Pancreas (tissue), 10 donors: ENCODE measurements around the gene PSAT1. TPM values are rescaled to one million over a fixed set of nuclear protein-coding genes. Genes with fewer than 3 reads are reported as not detected.
A peak's percentile ranks its signal among the peaks of the same experiment; 100 is the strongest.
"Not testable (repeated sequence)": the region's sequence is repeated elsewhere in the genome, so short reads cannot be mapped to it uniquely, and the experiment has no call there.

ENCODE experiments used
- ATAC-seq, 4 donors: fragments of 200-7000 bp; cut with Tn5 transposase; one replicate each; pipeline versions ENCODE4 v1.8.0 to v1.9.1; 2020; ENCODE audit warnings: mild to moderate bottlenecking in 4 of 4, moderate library complexity in 4 of 4
- DNase-seq, 6 donors: peaks; one replicate each; pipeline ENCODE4 v3.0.0-alpha.2; 2020
- FAIRE-seq: peaks from 2 replicates; lab custom pipeline; 2012; peaks lifted over from hg19 to GRCh38; lab: Jason Lieb, UNC
- H3K27ac ChIP-seq, 4 donors: fragments of 200-600 bp; sonication (generic); 1 replicate in 3 of 4; 2 replicates in 1 of 4; pipeline versions ENCODE4 v1.5.0 to v1.8.0; 2020
- H3K27me3 ChIP-seq, 4 donors: fragments of 200-600 bp; one replicate each; pipeline ENCODE4 v1.8.0; 2021
- H3K36me3 ChIP-seq, 3 donors: fragments of 200-600 bp; sonication (generic) in 1 of 3; one replicate each; pipeline versions ENCODE4 v1.5.0 to v1.8.0; 2020 to 2021
- H3K4me1 ChIP-seq, 3 donors: fragments of 200-600 bp; one replicate each; pipeline ENCODE4 v1.8.0; 2021
- H3K4me3 ChIP-seq, 4 donors: fragments of 200-600 bp; sonication (generic) in 2 of 4; one replicate each; pipeline versions ENCODE4 v1.5.0 to v1.8.0; 2020 to 2021
- H3K9me3 ChIP-seq, 4 donors: fragments of 200-600 bp; one replicate each; pipeline ENCODE4 v1.8.0; 2021
- CTCF ChIP-seq, 4 donors: fragments of 200-600 bp; sonication (generic) in 3 of 4; IDR thresholded peaks; one replicate each; pipeline versions ENCODE4 v1.5.0 to v1.8.0; 2021; ENCODE audit warnings: antibody characterized with exemption in 4 of 4
- whole genome bisulfite sequencing, 2 donors: extraction: QIAGEN DNeasy Blood & Tissue Kit; methylation state at CpG; one replicate each; pipeline ENCODE4 v1.1.7; 2013; 5-methylcytosine and 5-hydroxymethylcytosine counted together
- intact Hi-C, 3 donors: fragments of 100-400 bp; cut with DNase I; formaldehyde crosslinking; loops; one replicate each; pipeline versions ENCODE4 v1.11.1 to v1.14.2; 2022
- polyA plus RNA-seq, 2 donors: library from polyadenylated mRNA; stranded (reverse); fragments of 200-250 nt; gene quantifications; one replicate each; pipeline ENCODE4 v1.2.3, GENCODE V29; 2013
- total RNA-seq, 6 donors: library from RNA; stranded (reverse); fragmentation: NEBNext Ultra II Directional in 4 of 6; extraction: Animal tissue kit (Norgen Biotek cat#: 25700) in 4 of 6; gene quantifications; one replicate each; pipeline versions ENCODE4 v1.2.1 to v1.2.4, GENCODE V29; 2021 to 2023
- donor health status: healthy with polysubstance abuse.
- donor health status: DM: no; HTN: no; CAD: no; lungs with moderate emphysema.
- donor health status: DM: no; HTN: no; CAD: no.
- donor health status: control.
- donor health status: control.
- donor health status: Bipolar disorder and iron deficiency.
- donor health status: DM: yes; HTN: yes; CAD: no.
- donor health status: DM: no; HTN: no; CAD: no.
- donor health status: DM: no; HTN: no; CAD: no.
- donor health status: DM: yes; HTN: yes; CAD: no.

PSAT1 gene
- total and polyA plus RNA-seq, 8 donors = 9.0 to 189 (median 23.9) TPM

GRCh38 chr9:78272307-78272706, 24.6 kb upstream of the PSAT1 start:
- no peak for TF ChIP-seq CTCF (IDR thresholded peaks at IDR 0.05)
- no peaks in the 10 kb centered on the region for H3K27me3 ChIP-seq
- H3K9me3 ChIP-seq = no peaks in the 10 kb centered on the region
- DNase-seq (no peak), ATAC-seq (no peak), FAIRE-seq (no peak)
- no peak overlapping the region for H3K27ac ChIP-seq
- H3K4me3 ChIP-seq = no peak overlapping the region
- intact Hi-C loops = no loop called here
- H3K4me1 ChIP-seq = peaks cover 0 to 3% (median under 1%) of the 10 kb centered on the region in 3 donors
- H3K36me3 ChIP-seq = no peaks in the 10 kb centered on the region

GRCh38 chr9:78273761-78274160, 23.2 kb upstream of the PSAT1 start:
- DNase-seq (no peak), ATAC-seq (no peak), FAIRE-seq (no peak)
- H3K36me3 ChIP-seq = no peaks in the 10 kb centered on the region
- no peak overlapping the region for H3K4me3 ChIP-seq
- no peaks in the 10 kb centered on the region for H3K9me3 ChIP-seq
- TF ChIP-seq CTCF (IDR thresholded peaks at IDR 0.05) = no peak
- intact Hi-C loops = no loop called here
- H3K4me1 ChIP-seq = peaks cover 11 to 17% (median 15%) of the 10 kb centered on the region in 3 donors
- 96 to 97% methylated on average over 3 of the region's 3 CpGs for WGBS, 2 donors
- no peak overlapping the region for H3K27ac ChIP-seq
- no peaks in the 10 kb centered on the region for H3K27me3 ChIP-seq

DNA sequence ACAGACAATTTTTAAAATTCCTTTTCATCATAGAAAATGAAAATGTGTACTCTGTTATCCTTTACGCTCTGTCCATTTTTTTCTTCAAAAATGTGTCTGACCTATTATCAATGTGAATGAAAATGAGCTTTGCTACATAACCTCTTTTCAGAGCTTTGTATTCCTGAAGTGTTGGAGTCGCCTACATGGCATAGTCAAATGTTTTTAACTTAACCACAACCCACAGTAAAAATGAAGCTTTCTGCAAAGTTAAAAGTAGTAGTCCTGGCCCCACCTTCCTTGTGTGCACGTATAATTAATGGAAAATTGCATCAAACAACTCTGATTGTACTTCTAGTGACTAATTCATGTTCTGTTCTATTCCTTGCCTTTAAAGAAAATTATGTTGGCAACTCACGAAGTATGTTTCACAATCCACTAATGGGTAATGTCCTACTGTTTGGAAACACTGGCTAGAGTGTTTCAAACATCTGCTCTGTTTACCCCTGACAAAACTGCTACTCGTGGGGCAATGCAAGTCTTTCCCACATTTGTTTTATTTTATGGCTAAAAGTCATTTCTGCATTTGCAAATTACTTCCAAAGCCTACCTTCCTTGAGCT, 18.6 kb upstream of the PSAT1 start:
- H3K27ac ChIP-seq = peak overlapping the region; percentile 7 to 61 (median 39)
- intact Hi-C loops = no loop called here
- TF ChIP-seq CTCF (IDR thresholded peaks at IDR 0.05) = no peak
- H3K4me3 ChIP-seq = no peak overlapping the region
- 35 to 37% methylated on average over 5 of the region's 5 CpGs for WGBS, 2 donors
- H3K9me3 ChIP-seq = no peaks in the 10 kb centered on the region
- peak; percentile 58 to 68 (median 65) for ATAC-seq
- H3K27me3 ChIP-seq = no peaks in the 10 kb centered on the region
- H3K36me3 ChIP-seq = no peaks in the 10 kb centered on the region
- FAIRE-seq = no peak
- DNase-seq = no peak
- H3K4me1 ChIP-seq = peaks cover 16 to 26% (median 26%) of the 10 kb centered on the region in 3 donors

DNA sequence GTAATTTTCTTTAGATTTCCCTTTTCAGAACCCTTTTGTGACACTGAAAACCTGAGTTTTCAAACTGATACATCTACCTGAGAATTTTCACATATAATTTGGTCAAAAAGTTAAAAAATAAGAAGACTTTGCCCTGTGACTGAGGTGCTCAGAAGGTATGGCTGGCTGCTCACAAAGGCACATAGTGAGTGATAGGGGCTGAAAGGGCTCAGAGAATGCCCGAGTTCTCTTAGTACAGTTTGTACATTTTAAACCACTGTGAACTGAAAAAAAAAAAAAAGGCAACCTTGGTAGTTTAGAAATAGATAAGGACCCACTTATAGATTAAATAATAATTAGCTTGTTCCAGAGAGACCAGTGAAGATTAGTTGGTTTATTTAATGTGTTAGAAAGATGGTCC, 18.1 kb upstream of the PSAT1 start:
- Histone ChIP-seq H3K27me3 (no peaks in the 10 kb centered on the region), H3K4me1 (peaks cover 16 to 26% (median 26%) of the 10 kb centered on the region in 3 donors), H3K36me3 (no peaks in the 10 kb centered on the region), H3K27ac (peak overlapping the region; percentile 7 to 61 (median 39)), H3K9me3 (no peaks in the 10 kb centered on the region), H3K4me3 (no peak overlapping the region)
- no peak for TF ChIP-seq CTCF (IDR thresholded peaks at IDR 0.05)
- WGBS, 2 donors = 39 to 46% methylated on average over 1 of the region's 1 CpG
- intact Hi-C loops = no loop called here
- peak; percentile 27 to 66 (median 56) for ATAC-seq
- no peak for DNase-seq
- FAIRE-seq = no peak

DNA sequence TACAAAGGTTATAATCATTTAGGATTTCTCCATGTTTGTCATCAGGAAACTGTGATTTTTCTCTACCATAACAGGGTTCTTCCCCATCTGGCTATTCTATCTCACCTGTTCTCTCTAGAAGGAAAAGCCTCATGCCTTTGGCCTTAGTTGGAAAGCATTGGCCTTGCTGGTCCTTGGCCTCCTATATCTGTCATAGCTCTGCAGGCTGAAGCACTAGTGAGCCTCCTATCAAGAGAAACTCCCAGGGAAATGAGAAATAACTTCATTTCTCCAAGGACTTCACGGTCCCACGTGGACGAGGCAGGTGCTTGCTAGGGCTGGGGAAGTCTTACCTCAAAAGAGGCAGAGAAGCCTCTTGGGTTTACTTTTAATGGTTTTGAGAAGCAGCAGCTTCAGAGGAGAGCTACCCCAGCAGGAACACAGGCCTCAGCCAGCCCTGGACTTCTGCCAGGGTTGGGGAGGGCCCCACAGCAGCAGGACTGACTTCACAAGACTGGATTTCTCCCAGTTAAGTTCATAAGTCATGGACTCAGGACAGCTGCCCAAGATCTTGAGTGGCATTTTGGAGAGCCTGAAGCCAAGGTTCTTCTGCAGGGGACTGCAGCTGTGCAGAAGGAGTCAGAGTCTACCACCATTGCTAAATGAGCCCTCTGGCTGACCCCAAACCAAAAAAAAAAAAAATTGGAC, 15.8 kb upstream of the PSAT1 start:
- FAIRE-seq (no peak), ATAC-seq (peak; percentile 75 to 93 (median 90)), DNase-seq (peak; percentile 82 to 93 (median 88))
- H3K27ac ChIP-seq = peak overlapping the region in 3 of 4 donors; percentile 37 to 54 (median 52)
- H3K27me3 ChIP-seq = no peaks in the 10 kb centered on the region
- intact Hi-C loops = no loop called here
- TF ChIP-seq CTCF (IDR thresholded peaks at IDR 0.05) = no peak
- 22 to 30% methylated on average over 3 of the region's 3 CpGs for WGBS, 2 donors
- H3K9me3 ChIP-seq = no peaks in the 10 kb centered on the region
- H3K36me3 ChIP-seq = no peaks in the 10 kb centered on the region
- H3K4me1 ChIP-seq = peaks cover 16 to 26% (median 26%) of the 10 kb centered on the region in 3 donors
- no peak overlapping the region for H3K4me3 ChIP-seq

DNA sequence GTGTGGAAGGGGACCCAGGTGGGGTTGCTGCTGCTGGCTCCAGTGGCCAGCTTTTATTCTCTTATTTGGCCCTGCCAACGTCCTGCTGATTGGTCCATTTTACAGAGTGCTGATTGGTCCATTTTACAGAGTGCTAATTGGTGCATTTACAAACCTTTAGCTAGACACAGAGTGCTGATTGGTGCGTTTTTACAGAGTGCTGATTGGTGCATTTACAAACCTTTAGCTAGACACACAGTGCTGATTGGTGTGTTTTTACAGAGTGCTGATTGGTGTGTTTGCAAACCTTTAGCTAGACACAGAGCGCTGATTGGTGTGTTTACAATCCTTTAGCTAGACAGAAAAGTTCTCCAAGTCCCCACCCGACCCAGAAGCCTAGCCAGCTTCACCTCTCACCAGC, 12.7 kb upstream of the PSAT1 start:
- DNase-seq, H3K4me3 ChIP-seq, H3K4me1 ChIP-seq, H3K27me3 ChIP-seq, ATAC-seq, H3K27ac ChIP-seq, FAIRE-seq, intact Hi-C loops, H3K36me3 ChIP-seq, H3K9me3 ChIP-seq: not testable (repeated sequence)
- 83 to 89% methylated on average over 4 of the region's 4 CpGs for WGBS, 2 donors
